ENCODE measurements around the gene PACS1.

DNA sequence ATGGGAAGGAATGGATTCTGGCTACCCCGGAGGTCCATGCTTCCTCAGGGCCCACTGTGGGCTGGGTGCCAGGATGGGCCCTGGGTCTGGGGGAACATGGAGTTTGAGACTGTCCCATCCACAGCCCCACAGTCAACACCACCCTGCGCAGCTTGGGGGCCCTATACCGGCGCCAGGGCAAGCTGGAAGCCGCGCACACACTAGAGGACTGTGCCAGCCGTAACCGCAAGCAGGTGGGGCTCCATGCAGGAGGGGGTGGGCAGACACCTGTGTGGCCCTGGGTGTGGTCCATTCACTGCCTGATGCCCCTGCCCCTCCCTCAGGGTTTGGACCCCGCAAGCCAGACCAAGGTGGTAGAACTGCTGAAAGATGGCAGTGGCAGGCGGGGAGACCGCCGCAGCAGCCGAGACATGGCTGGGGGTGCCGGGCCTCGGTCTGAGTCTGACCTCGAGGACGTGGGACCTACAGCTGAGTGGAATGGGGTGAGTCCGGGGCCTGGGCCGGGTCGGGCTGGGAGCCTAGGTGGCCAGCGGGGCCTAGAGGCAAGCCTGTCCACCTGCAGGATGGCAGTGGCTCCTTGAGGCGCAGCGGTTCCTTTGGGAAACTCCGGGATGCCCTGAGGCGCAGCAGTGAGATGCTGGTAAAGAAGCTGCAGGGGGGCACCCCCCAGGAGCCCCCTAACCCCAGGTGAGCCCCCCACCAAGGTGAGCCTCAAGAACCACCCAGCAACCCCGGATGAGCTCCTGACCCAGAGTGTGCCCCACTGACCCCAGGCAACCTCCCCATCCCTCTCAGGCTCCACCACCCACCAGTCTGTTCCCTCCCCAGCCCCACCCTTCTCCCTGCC, 195.7 kb downstream of the PACS1 start:
- TF ChIP-seq, protein P1, sequence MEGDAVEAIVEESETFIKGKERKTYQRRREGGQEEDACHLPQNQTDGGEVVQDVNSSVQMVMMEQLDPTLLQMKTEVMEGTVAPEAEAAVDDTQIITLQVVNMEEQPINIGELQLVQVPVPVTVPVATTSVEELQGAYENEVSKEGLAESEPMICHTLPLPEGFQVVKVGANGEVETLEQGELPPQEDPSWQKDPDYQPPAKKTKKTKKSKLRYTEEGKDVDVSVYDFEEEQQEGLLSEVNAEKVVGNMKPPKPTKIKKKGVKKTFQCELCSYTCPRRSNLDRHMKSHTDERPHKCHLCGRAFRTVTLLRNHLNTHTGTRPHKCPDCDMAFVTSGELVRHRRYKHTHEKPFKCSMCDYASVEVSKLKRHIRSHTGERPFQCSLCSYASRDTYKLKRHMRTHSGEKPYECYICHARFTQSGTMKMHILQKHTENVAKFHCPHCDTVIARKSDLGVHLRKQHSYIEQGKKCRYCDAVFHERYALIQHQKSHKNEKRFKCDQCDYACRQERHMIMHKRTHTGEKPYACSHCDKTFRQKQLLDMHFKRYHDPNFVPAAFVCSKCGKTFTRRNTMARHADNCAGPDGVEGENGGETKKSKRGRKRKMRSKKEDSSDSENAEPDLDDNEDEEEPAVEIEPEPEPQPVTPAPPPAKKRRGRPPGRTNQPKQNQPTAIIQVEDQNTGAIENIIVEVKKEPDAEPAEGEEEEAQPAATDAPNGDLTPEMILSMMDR (IDR thresholded peaks at IDR 0.05), result no peak
- no peak for TF ChIP-seq POLR2A (IDR thresholded peaks at IDR 0.05)

Data from breast epithelium (tissue), 3 donors.